PFSK-1 (cell line): ENCODE measurements around the gene FAM124B.

Experiments
- POLR2AphosphoS5 ChIP-seq: IDR thresholded peaks from 2 replicates; pipeline ENCODE4 v1.6.1; 2012; ENCODE audit warnings: low read depth, mild to moderate bottlenecking, control low read depth, low read length, moderate library complexity
- SIN3A ChIP-seq: IDR thresholded peaks from 2 replicates; pipeline ENCODE4 v1.6.1; 2012; ENCODE audit warnings: mild to moderate bottlenecking, low read length, moderate library complexity, borderline replicate concordance; ENCODE audit not compliant: insufficient read depth
- TF ChIP-seq, protein P1 (sequence below), 2 experiments: IDR thresholded peaks; 2 replicates each; pipeline versions ENCODE4 v1.6.1 to v1.8.0; 2011 to 2012; ENCODE audit warnings: low read depth in 2 of 2, low read length in 2 of 2, control low read depth in 1 of 2, inconsistent platforms in 1 of 2, mild to moderate bottlenecking in 1 of 2, moderate library complexity in 1 of 2; ENCODE audit not compliant: insufficient read depth in 1 of 2

DNA sequence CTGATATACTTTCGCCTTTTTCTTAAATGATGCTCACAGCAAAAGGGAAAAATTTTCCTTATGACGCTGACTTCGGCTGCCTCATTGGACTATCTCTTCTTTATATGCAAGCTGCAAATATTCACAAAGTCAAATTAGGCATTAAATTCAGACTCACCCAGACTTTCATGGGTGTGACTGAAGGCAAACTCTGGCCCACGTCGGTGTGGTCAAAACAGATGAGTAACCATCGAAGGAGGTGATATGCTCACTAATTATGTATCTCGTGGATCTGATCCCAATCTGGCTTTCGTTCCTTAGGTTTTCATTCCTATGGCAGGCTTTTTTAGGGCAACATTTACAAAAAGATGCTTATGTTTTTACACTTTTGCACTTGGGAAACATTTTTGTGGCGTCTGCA lies 36.6 kb downstream of the FAM124B start:
- TF ChIP-seq, protein P1, sequence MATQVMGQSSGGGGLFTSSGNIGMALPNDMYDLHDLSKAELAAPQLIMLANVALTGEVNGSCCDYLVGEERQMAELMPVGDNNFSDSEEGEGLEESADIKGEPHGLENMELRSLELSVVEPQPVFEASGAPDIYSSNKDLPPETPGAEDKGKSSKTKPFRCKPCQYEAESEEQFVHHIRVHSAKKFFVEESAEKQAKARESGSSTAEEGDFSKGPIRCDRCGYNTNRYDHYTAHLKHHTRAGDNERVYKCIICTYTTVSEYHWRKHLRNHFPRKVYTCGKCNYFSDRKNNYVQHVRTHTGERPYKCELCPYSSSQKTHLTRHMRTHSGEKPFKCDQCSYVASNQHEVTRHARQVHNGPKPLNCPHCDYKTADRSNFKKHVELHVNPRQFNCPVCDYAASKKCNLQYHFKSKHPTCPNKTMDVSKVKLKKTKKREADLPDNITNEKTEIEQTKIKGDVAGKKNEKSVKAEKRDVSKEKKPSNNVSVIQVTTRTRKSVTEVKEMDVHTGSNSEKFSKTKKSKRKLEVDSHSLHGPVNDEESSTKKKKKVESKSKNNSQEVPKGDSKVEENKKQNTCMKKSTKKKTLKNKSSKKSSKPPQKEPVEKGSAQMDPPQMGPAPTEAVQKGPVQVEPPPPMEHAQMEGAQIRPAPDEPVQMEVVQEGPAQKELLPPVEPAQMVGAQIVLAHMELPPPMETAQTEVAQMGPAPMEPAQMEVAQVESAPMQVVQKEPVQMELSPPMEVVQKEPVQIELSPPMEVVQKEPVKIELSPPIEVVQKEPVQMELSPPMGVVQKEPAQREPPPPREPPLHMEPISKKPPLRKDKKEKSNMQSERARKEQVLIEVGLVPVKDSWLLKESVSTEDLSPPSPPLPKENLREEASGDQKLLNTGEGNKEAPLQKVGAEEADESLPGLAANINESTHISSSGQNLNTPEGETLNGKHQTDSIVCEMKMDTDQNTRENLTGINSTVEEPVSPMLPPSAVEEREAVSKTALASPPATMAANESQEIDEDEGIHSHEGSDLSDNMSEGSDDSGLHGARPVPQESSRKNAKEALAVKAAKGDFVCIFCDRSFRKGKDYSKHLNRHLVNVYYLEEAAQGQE (IDR thresholded peaks at IDR 0.05; ENCODE audit: insufficient read depth in 1 of 2, low read depth in 2 of 2, low read length in 2 of 2): no peak
- TF ChIP-seq SIN3A: no peak
- no peak for TF ChIP-seq POLR2AphosphoS5
